PFSK-1 (cell line): ENCODE data around the gene HESX1.

ENCODE experiments used
- FOXP2 ChIP-seq: optimal IDR thresholded peaks from 2 replicates; pipeline ENCODE3; 2011; ENCODE audit warnings: borderline replicate concordance, control low read depth, inconsistent platforms; ENCODE audit not compliant: insufficient read depth; ENCODE audit errors: extremely low read length, extremely low read depth
- POLR2AphosphoS5 ChIP-seq: IDR thresholded peaks from 2 replicates; pipeline ENCODE4 v1.6.1; 2012; ENCODE audit warnings: low read depth, mild to moderate bottlenecking, control low read depth, low read length, moderate library complexity
- SIN3A ChIP-seq: IDR thresholded peaks from 2 replicates; pipeline ENCODE4 v1.6.1; 2012; ENCODE audit warnings: mild to moderate bottlenecking, low read length, moderate library complexity, borderline replicate concordance; ENCODE audit not compliant: insufficient read depth
- TAF1 ChIP-seq: IDR thresholded peaks from 2 replicates; pipeline ENCODE4 v1.6.1; 2012; ENCODE audit warnings: low read length, control low read depth, borderline replicate concordance; ENCODE audit not compliant: insufficient read depth
- TF ChIP-seq, protein P1 (sequence below), 2 experiments: IDR thresholded peaks; 2 replicates each; pipeline versions ENCODE4 v1.6.1 to v1.8.0; 2011 to 2012; ENCODE audit warnings: low read depth in 2 of 2, low read length in 2 of 2, control low read depth in 1 of 2, inconsistent platforms in 1 of 2, mild to moderate bottlenecking in 1 of 2, moderate library complexity in 1 of 2; ENCODE audit not compliant: insufficient read depth in 1 of 2

Gene HESX1

DNA sequence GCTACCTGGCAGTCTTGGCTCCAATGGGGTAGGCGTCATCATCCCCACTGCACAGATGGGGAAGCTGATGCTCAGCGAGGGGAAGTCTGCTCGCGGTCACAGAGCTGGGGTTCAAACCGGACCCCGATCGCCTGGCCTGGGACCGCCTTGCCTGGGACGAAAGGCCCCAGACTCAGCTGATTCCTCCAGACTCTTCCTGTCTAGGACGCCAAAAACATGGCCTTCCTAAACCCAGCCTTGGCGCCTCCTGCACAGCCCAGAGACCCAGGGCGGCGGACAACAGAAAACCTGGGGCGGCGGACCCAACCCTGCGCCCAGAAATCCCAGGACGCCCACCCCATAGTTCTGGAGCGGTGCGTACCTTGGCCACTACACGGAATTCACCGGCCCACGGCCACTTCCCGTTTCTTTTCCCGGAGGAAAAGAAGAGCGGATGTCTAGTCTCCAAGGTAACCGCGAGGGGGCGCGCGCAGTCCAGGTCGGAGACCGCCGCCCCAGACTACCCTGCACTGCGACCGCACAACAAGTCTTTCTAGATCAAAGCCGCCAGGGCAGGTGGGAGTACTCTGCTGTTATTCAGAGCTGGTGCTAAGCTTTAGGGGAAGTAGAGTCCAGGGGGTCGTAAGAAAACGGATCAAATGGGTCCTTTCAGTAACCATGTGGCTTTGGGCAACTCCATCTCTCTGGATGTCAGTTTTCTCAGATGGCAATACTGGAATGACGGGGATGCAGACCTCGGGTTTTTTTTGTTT, 29.7 kb downstream of the HESX1 start:
- no peak for TF ChIP-seq TAF1
- TF ChIP-seq, protein P1, sequence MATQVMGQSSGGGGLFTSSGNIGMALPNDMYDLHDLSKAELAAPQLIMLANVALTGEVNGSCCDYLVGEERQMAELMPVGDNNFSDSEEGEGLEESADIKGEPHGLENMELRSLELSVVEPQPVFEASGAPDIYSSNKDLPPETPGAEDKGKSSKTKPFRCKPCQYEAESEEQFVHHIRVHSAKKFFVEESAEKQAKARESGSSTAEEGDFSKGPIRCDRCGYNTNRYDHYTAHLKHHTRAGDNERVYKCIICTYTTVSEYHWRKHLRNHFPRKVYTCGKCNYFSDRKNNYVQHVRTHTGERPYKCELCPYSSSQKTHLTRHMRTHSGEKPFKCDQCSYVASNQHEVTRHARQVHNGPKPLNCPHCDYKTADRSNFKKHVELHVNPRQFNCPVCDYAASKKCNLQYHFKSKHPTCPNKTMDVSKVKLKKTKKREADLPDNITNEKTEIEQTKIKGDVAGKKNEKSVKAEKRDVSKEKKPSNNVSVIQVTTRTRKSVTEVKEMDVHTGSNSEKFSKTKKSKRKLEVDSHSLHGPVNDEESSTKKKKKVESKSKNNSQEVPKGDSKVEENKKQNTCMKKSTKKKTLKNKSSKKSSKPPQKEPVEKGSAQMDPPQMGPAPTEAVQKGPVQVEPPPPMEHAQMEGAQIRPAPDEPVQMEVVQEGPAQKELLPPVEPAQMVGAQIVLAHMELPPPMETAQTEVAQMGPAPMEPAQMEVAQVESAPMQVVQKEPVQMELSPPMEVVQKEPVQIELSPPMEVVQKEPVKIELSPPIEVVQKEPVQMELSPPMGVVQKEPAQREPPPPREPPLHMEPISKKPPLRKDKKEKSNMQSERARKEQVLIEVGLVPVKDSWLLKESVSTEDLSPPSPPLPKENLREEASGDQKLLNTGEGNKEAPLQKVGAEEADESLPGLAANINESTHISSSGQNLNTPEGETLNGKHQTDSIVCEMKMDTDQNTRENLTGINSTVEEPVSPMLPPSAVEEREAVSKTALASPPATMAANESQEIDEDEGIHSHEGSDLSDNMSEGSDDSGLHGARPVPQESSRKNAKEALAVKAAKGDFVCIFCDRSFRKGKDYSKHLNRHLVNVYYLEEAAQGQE (IDR thresholded peaks at IDR 0.05; ENCODE audit: insufficient read depth in 1 of 2, low read depth in 2 of 2, low read length in 2 of 2): no peak
- no peak for TF ChIP-seq SIN3A
- no peak for TF ChIP-seq FOXP2

DNA sequence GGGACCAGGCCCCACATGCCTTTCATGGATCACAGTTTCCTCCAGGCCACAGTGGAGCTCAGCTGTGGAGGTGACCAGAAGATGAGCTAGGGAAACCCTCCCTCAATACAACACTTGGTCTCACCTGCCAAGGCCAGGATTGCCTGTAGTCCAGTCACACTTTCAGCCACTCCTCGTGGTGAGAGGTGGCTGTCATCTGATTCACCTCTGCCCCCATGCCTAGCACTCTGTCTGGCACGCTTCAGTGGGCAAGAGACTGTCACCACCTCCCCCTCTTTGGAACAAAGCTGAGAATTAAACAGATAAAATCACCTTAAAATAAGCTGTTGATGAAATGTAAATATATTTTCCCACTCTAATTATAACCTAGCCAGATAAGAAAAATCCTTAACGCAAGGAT, 30.7 kb downstream of the HESX1 start:
- no peak for TF ChIP-seq SIN3A
- no peak for TF ChIP-seq TAF1

DNA sequence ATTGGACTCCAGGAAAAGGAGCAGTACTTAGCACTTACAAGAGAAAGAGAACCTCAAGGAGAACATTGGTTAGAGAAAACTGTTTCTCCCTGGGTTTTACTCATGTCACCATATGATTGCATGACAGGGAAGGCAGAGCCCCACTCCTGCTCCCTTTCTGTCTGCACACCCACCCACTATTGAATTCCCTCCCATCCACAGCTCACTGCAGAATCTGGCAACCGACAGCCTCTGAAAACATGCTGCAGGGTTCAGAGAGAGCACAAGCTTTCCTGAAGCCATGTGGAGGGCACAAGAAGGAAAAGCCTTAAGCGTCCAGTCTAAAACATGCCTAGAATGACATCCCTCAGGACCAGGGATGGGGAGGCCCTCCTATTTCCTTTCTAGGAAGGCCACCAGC, 31.6 kb downstream of the HESX1 start:
- no peak for TF ChIP-seq POLR2AphosphoS5
- no peak for TF ChIP-seq TAF1
- TF ChIP-seq, protein P1 (IDR thresholded peaks at IDR 0.05; ENCODE audit: insufficient read depth in 1 of 2, low read depth in 2 of 2, low read length in 2 of 2): no peak
- TF ChIP-seq FOXP2: no peak
- TF ChIP-seq SIN3A: no peak

DNA sequence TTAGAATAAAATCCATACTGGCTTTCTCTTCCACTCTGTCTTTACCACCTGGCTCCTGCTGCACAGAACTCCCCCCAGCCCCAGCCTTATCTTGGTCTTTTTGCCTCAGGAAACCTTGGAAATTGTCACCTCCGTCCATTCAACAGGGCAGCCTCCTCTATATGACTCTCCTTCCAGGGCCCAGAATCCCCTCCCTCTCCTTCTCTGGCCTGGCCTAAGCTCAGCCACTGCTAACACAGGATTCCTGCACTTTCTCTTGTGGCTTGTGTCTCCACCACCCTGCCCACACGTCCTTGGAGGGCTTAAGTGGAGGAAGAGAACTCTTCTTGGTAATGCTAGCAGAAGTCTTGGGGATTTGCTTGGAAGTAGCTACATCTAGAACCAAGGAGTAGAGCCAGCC, 33.1 kb downstream of the HESX1 start:
- TF ChIP-seq, protein P1 (IDR thresholded peaks at IDR 0.05; ENCODE audit: insufficient read depth in 1 of 2, low read depth in 2 of 2, low read length in 2 of 2): no peak

DNA sequence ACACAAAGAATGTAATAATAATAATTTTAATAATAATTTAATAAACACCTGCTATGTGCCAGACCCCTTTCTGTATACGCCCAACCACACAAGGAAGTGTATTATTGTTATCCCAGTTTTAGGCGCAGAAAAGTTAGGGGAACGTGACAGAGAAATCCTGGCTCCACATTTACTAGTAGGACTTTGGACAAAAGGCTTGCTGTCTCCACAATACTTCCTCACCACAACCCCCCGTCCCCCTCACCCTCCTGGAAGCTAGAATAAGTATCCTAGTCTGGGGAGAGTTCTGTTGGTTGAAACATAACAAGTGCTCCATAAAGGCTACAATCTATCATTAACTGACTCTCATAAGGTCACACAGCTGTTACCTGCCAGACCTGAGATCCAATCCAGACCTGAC, 34.1 kb downstream of the HESX1 start:
- TF ChIP-seq TAF1: no peak
- TF ChIP-seq, protein P1 (IDR thresholded peaks at IDR 0.05; ENCODE audit: insufficient read depth in 1 of 2, low read depth in 2 of 2, low read length in 2 of 2): no peak
- TF ChIP-seq SIN3A: no peak
- TF ChIP-seq POLR2AphosphoS5: no peak
- TF ChIP-seq FOXP2: no peak
